Measurements from ENCODE around the gene PTPRT.

The PTPRT gene

GRCh38 chr20:42138729-42139128 is 1051.0 kb downstream of the PTPRT start:
- TF ChIP-seq CTCF (conservative IDR thresholded peaks at IDR 0.05; ENCODE audit: low read length) = no peak
- H3K4me3 ChIP-seq (ENCODE audit: low read length) = no peak overlapping the region
- no peak for DNase-seq (ENCODE audit: low read depth)

- no peak for TF ChIP-seq CTCF (conservative IDR thresholded peaks at IDR 0.05; ENCODE audit: low read length)
- H3K4me3 ChIP-seq (ENCODE audit: low read length) = no peak overlapping the region
- DNase-seq (ENCODE audit: low read depth) = no peak
These were observed 1055.2 kb downstream of the PTPRT start for GRCh38 chr20:42134265-42135098.

GRCh38 chr20:42130810-42131596 is 1058.7 kb downstream of the PTPRT start:
- no peak overlapping the region for H3K4me3 ChIP-seq (ENCODE audit: low read length)
- no peak for DNase-seq (ENCODE audit: low read depth)
- TF ChIP-seq CTCF (conservative IDR thresholded peaks at IDR 0.05; ENCODE audit: low read length) = no peak

- no peak for TF ChIP-seq CTCF (conservative IDR thresholded peaks at IDR 0.05; ENCODE audit: low read length)
- DNase-seq (ENCODE audit: low read depth) = no peak
- H3K4me3 ChIP-seq (ENCODE audit: low read length) = no peak overlapping the region
These were observed 1064.3 kb downstream of the PTPRT start for GRCh38 chr20:42125426-42125825.

- no peak for TF ChIP-seq CTCF (conservative IDR thresholded peaks at IDR 0.05; ENCODE audit: low read length)
- H3K4me3 ChIP-seq (ENCODE audit: low read length) = no peak overlapping the region
- no peak for DNase-seq (ENCODE audit: low read depth)
These were observed 1065.7 kb downstream of the PTPRT start for GRCh38 chr20:42123981-42124473.

GRCh38 chr20:42118409-42119125 is 1071.1 kb downstream of the PTPRT start:
- H3K4me3 ChIP-seq (ENCODE audit: low read length) = no peak overlapping the region
- TF ChIP-seq CTCF (conservative IDR thresholded peaks at IDR 0.05; ENCODE audit: low read length) = no peak
- DNase-seq (ENCODE audit: low read depth) = no peak

All from AG10803 (cell line).